ENCODE data around the gene TEAD1. TPM values are rescaled to one million over a fixed set of nuclear protein-coding genes. Genes with fewer than 3 reads are reported as not detected.

Gene TEAD1
- total RNA-seq, 4 donors from 2014 or later = 71.5 to 109 (median 88.5) TPM

DNA sequence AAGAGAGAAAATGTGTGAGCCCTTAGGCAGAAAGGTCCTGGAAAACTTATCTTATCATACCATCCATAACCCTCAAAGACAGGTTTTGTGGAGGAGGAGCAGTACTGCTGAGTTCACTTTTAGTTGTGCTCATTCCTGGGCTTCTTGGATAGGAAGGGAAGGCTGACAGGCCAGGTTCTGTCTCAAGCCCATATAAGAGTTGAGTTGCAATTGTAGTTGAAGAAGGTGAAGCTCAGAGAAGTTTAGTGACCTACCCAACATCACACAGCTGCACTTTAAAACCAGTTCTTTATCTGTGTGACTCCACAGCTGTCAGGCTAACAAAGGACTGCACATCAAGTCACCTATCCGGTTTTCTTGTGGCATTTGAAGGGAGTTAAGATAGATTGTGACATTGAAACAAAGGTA, 13.0 kb downstream of the TEAD1 start:
- H3K36me3 ChIP-seq = no peaks in the 10 kb centered on the region
- intact Hi-C loops (cut with DNase I) = no loop called here
- DNase-seq = no peak
- peak overlapping the region; percentile 59 to 91 (median 74) for H3K27ac ChIP-seq
- no peaks in the 10 kb centered on the region for H3K27me3 ChIP-seq
- 44 to 69% methylated on average over 1 of the region's 1 CpG for WGBS, 2 donors
- H3K4me1 ChIP-seq = peaks cover 63 to 86% of the 10 kb centered on the region in 2 donors
- no peak overlapping the region for H3K4me3 ChIP-seq (replicated peaks in 1 of 3)
- no peaks in the 10 kb centered on the region for H3K9me3 ChIP-seq
- TF ChIP-seq, protein P1, sequence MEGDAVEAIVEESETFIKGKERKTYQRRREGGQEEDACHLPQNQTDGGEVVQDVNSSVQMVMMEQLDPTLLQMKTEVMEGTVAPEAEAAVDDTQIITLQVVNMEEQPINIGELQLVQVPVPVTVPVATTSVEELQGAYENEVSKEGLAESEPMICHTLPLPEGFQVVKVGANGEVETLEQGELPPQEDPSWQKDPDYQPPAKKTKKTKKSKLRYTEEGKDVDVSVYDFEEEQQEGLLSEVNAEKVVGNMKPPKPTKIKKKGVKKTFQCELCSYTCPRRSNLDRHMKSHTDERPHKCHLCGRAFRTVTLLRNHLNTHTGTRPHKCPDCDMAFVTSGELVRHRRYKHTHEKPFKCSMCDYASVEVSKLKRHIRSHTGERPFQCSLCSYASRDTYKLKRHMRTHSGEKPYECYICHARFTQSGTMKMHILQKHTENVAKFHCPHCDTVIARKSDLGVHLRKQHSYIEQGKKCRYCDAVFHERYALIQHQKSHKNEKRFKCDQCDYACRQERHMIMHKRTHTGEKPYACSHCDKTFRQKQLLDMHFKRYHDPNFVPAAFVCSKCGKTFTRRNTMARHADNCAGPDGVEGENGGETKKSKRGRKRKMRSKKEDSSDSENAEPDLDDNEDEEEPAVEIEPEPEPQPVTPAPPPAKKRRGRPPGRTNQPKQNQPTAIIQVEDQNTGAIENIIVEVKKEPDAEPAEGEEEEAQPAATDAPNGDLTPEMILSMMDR (IDR thresholded peaks at IDR 0.05) = no peak
- no peak for TF ChIP-seq POLR2A (IDR thresholded peaks at IDR 0.05)

DNA sequence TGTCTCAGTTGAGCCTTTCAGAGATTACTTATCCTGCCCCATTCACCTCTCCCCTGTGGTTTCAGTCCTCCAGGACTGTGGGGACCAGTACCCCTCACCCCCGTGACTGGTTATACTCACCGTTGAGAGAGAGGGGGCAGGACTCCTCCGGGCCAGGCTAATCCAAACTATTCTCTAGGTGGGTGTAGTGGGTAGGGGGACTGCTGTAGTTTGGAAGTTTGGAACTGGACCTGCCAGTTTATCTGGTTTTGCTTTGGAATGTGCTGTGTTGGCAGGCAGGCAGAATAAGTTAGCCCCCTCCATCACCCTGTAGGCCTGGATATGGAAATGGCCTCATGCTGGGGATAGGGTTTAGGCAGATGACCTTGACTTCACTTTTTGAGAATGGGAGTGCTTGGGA, 13.5 kb downstream of the TEAD1 start:
- DNase-seq = peak; percentile 68 to 72
- no peaks in the 10 kb centered on the region for H3K9me3 ChIP-seq
- intact Hi-C loops (cut with DNase I) = no loop called here
- H3K4me3 ChIP-seq (replicated peaks in 1 of 3) = no peak overlapping the region
- 16 to 37% methylated on average over 3 of the region's 3 CpGs for WGBS, 2 donors
- no peaks in the 10 kb centered on the region for H3K36me3 ChIP-seq
- H3K27me3 ChIP-seq = no peaks in the 10 kb centered on the region
- TF ChIP-seq POLR2A (IDR thresholded peaks at IDR 0.05) = no peak
- TF ChIP-seq, protein P1 (IDR thresholded peaks at IDR 0.05) = no peak
- H3K4me1 ChIP-seq = peaks cover 63 to 86% of the 10 kb centered on the region in 2 donors
- peak overlapping the region; percentile 60 to 91 (median 74) for H3K27ac ChIP-seq

- Histone ChIP-seq H3K27me3 (no peaks in the 10 kb centered on the region), H3K4me1 (peaks cover 76 to 90% of the 10 kb centered on the region in 2 donors), H3K4me3 (replicated peaks in 1 of 3) (no peak overlapping the region), H3K36me3 (no peaks in the 10 kb centered on the region), H3K27ac (peak overlapping the region; percentile 60 to 91 (median 74)), H3K9me3 (no peaks in the 10 kb centered on the region)
- DNase-seq = no peak
- intact Hi-C loops (cut with DNase I) = no loop called here
- TF ChIP-seq, protein P1 (IDR thresholded peaks at IDR 0.05) = no peak
- TF ChIP-seq POLR2A (IDR thresholded peaks at IDR 0.05) = no peak
- WGBS, 2 donors = 71 to 85% methylated on average over 3 of the region's 3 CpGs
Measured at GRCh38 chr11:12689029-12689755, 15.0 kb downstream of the TEAD1 start.

DNA sequence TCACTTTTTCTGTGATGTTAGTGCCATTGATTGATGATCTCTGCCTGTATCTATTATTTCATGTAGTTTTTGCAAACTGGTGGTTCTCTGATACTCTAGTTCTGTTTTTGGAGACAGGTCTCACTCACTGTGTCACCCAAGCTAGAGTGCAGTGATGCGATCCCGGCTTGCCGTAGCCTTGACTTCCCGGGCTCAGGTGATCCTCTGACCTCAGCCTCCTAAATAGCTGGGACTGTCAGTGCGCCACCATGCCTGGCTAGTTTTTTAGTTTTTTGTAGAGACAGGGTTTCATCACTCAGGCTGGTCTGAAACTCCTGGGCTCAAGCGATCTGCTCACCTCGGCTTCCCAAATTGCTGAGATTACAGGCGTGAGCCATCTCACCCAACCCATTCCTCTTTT, 16.4 kb downstream of the TEAD1 start:
- Histone ChIP-seq H3K4me1 (peaks cover 80 to 90% of the 10 kb centered on the region in 2 donors), H3K9me3 (no peaks in the 10 kb centered on the region)

More for the DNA sequence above, 16.4 kb downstream of the TEAD1 start:
- H3K27me3 ChIP-seq = no peaks in the 10 kb centered on the region
- WGBS, 2 donors = 92 to 95% methylated on average over 8 of the region's 8 CpGs
- intact Hi-C loops (cut with DNase I) = loop anchor here (10.0 kb wide), 1 partner anchor 114 kb away; no protein-coding TSS in a partner anchor
- no peaks in the 10 kb centered on the region for H3K36me3 ChIP-seq
- no peak for TF ChIP-seq POLR2A (IDR thresholded peaks at IDR 0.05)
- TF ChIP-seq, protein P1 (IDR thresholded peaks at IDR 0.05) = no peak
- H3K4me3 ChIP-seq (replicated peaks in 1 of 3) = no peak overlapping the region
- peak overlapping the region; percentile 2 to 95 (median 91) for H3K27ac ChIP-seq
- peak in 1 of 2 donors; percentile 35 for DNase-seq
